DOHH2 (cell line): Measurements from ENCODE around the gene BANK1.

ENCODE experiments used
- CTCF ChIP-seq: fragments of 200-600 bp; sonication (generic); IDR thresholded peaks from one replicate; pipeline ENCODE4 v1.5.1; 2014; ENCODE audit warnings: antibody characterized with exemption, mild to moderate bottlenecking, low read depth, low read length; ENCODE audit not compliant: poor library complexity, severe bottlenecking
- EZH2phosphoT487 ChIP-seq: fragments of 200-600 bp; sonication (generic); IDR thresholded peaks from 2 replicates; pipeline ENCODE4 v1.6.1; 2017; ENCODE audit warnings: borderline replicate concordance, mild to moderate bottlenecking, antibody characterized with exemption, low read length, moderate library complexity, mixed read lengths

GRCh38 chr4:101865501-101866062 is 75.1 kb downstream of the BANK1 start:
- TF ChIP-seq CTCF = no peak
- no peak for TF ChIP-seq EZH2phosphoT487
